BLaER1 treated with 17β-estradiol and CSF1 and Interleukin-3, amounts not matched to agents 10 nM and 100 nM (cell line): ENCODE measurements around the gene KCNMB2.
A peak's percentile ranks its signal among the peaks of the same experiment; 100 is the strongest.

Experiments used
- H3K27ac ChIP-seq, 11 experiments: shearing (Covaris generic); formaldehyde crosslinking; 2 replicates each; pipeline ENCODE4 v1.8.1; 2022
- H3K27me3 ChIP-seq, 11 experiments: shearing (Covaris generic); formaldehyde crosslinking; 2 replicates each; pipeline ENCODE4 v1.8.1; 2022
- H3K36me3 ChIP-seq, 11 experiments: shearing (Covaris generic); formaldehyde crosslinking; 2 replicates each; pipeline ENCODE4 v1.8.1; 2022
- H3K4me1 ChIP-seq, 10 experiments: shearing (Covaris generic); formaldehyde crosslinking; 2 replicates each; pipeline ENCODE4 v1.8.1; 2022
- H3K4me2 ChIP-seq, 11 experiments: shearing (Covaris generic); formaldehyde crosslinking; 2 replicates each; pipeline ENCODE4 v1.8.1; 2022
- H3K4me3 ChIP-seq, 10 experiments: shearing (Covaris generic); formaldehyde crosslinking; 2 replicates each; pipeline ENCODE4 v1.8.1; 2022
- H3K9ac ChIP-seq, 11 experiments: shearing (Covaris generic); formaldehyde crosslinking; 2 replicates each; pipeline ENCODE4 v1.8.1; 2022
- H3K9me3 ChIP-seq, 11 experiments: shearing (Covaris generic); formaldehyde crosslinking; replicated peaks in 1 of 11; 2 replicates each; pipeline ENCODE4 v1.8.1; 2022
- H4K20me1 ChIP-seq, 11 experiments: shearing (Covaris generic); formaldehyde crosslinking; 2 replicates each; pipeline ENCODE4 v1.8.1; 2022
- Cebpa-rat ChIP-seq, 11 experiments: shearing (Covaris generic); IDR thresholded peaks; 2 replicates each; pipeline ENCODE4 v1.8.1; 2022

Gene KCNMB2

DNA sequence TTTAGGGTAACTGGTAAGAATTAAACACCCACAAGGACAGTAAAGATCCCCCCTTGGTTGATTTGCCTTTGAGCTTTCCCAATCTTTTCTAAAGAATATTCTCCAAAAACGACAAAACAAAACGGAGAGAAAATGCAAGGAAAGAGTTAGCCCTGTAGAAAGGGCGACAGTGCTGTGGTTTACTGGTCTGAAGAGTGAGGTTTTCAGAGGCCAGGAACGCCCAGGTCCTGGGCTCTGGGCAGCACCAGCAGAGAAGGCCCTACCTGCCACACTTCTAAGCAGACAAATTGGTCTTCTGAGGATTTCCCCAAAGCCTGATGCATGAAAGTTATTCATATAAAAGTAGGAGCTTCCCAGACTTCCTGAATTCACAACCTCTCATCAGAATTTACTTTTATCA, 119.3 kb downstream of the KCNMB2 start:
- H3K36me3 ChIP-seq = no peaks in the 10 kb centered on the region
- no peaks in the 10 kb centered on the region for H3K27me3 ChIP-seq
- no peaks in the 10 kb centered on the region for H4K20me1 ChIP-seq
- H3K9ac ChIP-seq = no peak overlapping the region
- no peak overlapping the region for H3K27ac ChIP-seq
- peaks cover 0 to 12% (median 0%) of the 10 kb centered on the region in 11 experiments; a peak in 5 of 22 replicates for H3K9me3 ChIP-seq
- H3K4me3 ChIP-seq = no peak overlapping the region
- no peaks in the 10 kb centered on the region for H3K4me1 ChIP-seq
- no peak overlapping the region for H3K4me2 ChIP-seq
- no peak for TF ChIP-seq Cebpa-rat (IDR thresholded peaks at IDR 0.05)

DNA sequence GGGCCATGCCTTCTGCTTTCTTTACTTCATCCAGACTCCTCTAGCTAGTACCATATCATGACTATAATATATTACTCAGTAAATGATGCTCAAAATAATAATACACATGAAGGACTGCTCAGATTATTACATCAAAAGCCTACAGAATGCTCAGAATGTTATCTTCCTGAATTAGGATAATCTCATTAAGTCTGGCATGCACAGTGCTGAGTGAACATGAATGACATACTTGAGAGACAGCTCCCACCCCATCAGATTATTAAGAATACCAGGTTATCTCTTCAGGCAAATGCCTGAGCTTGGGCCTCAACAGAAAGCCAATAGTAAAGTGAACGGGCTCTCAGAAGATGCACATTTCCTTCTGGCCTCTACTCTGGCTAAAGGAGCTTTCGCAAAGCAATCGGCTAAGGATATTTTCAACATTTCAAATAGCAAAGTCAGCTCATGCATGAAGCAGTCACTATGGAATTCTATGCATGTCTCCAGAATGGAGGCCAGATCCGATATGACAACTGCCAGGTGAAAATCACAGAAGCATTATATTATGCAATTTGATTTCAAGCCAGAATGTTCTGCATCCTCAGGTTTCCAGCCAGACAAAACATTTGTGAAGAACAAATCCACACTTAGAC, 122.6 kb downstream of the KCNMB2 start:
- no peak overlapping the region for H3K4me3 ChIP-seq
- H3K27ac ChIP-seq = no peak overlapping the region
- H3K4me2 ChIP-seq = no peak overlapping the region
- no peaks in the 10 kb centered on the region for H3K36me3 ChIP-seq
- no peaks in the 10 kb centered on the region for H3K9me3 ChIP-seq
- H4K20me1 ChIP-seq = no peaks in the 10 kb centered on the region
- TF ChIP-seq Cebpa-rat (IDR thresholded peaks at IDR 0.05) = no peak
- no peak overlapping the region for H3K9ac ChIP-seq
- no peaks in the 10 kb centered on the region for H3K4me1 ChIP-seq
- no peaks in the 10 kb centered on the region for H3K27me3 ChIP-seq

DNA sequence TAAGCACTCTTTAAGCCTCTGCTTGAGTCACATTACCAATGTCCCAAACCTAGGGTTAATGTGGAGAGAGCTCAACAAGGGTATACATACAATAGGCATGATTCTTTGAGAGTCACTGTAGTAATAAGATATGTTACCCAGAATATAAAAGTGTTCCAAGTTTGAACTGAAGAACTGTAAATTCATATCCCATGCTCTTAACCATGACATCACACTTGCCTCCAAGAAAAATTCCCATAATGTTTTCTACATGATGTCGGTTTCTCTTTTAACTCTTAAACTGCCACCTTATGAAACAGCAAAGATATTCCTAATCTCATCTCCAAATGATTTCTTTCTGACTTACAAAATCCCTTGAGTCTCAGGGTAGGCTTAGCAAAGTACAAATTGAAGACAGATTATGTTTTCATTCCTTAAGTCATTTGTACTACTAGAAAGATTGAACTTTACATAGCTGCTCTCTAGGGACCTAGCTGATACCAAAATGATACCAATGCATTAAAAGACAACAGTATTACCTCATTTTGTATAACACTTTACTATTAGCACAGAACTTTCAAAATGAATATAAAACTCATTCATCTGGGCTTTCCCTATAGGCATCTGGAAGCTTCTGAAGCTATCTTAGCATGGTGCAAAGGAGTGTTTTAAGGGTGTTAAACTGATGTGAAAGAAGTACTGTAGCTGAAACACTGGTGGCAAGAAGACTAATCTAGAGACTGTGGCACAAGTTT, 127.1 kb downstream of the KCNMB2 start:
- H4K20me1 ChIP-seq = no peaks in the 10 kb centered on the region
- no peak for TF ChIP-seq Cebpa-rat (IDR thresholded peaks at IDR 0.05)
- H3K4me3 ChIP-seq = no peak overlapping the region
- no peaks in the 10 kb centered on the region for H3K27me3 ChIP-seq
- H3K9me3 ChIP-seq = peaks cover 0 to 6% (median 0%) of the 10 kb centered on the region in 11 experiments; a peak in 1 of 22 replicates
- H3K27ac ChIP-seq = no peak overlapping the region
- H3K9ac ChIP-seq = no peak overlapping the region
- no peak overlapping the region for H3K4me2 ChIP-seq
- H3K4me1 ChIP-seq = peaks cover 0 to 7% (median 4%) of the 10 kb centered on the region in 10 experiments; a peak in 13 of 20 replicates
- no peaks in the 10 kb centered on the region for H3K36me3 ChIP-seq

DNA sequence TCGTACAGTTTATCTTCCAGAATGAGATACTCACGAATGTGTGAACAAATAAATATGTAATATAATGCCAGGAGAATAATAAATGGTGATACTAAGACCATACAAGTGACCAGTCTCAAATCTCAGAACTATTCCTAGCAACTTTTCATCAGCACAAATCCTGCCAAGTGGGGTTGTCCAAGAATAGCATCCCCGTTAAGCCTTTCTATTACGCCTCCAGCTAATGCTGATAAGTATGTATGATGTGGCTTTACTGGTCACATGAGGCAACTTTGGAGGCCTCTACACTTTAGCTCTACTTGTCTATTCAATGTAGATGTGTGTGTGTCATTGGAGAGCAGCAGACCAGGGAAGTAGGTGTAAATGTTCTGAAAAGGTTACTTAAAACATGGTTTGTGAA, 129.5 kb downstream of the KCNMB2 start:
- no peak overlapping the region for H3K4me2 ChIP-seq
- no peaks in the 10 kb centered on the region for H4K20me1 ChIP-seq
- H3K36me3 ChIP-seq = no peaks in the 10 kb centered on the region
- no peak for TF ChIP-seq Cebpa-rat (IDR thresholded peaks at IDR 0.05)
- peaks cover 10 to 31% (median 23%) of the 10 kb centered on the region in 10 experiments; a peak in 19 of 20 replicates for H3K4me1 ChIP-seq
- H3K27ac ChIP-seq = no peak overlapping the region
- H3K9me3 ChIP-seq = peaks cover 0 to 6% (median 0%) of the 10 kb centered on the region in 11 experiments; a peak in 1 of 22 replicates
- no peak overlapping the region for H3K9ac ChIP-seq
- no peaks in the 10 kb centered on the region for H3K27me3 ChIP-seq
- no peak overlapping the region for H3K4me3 ChIP-seq

DNA sequence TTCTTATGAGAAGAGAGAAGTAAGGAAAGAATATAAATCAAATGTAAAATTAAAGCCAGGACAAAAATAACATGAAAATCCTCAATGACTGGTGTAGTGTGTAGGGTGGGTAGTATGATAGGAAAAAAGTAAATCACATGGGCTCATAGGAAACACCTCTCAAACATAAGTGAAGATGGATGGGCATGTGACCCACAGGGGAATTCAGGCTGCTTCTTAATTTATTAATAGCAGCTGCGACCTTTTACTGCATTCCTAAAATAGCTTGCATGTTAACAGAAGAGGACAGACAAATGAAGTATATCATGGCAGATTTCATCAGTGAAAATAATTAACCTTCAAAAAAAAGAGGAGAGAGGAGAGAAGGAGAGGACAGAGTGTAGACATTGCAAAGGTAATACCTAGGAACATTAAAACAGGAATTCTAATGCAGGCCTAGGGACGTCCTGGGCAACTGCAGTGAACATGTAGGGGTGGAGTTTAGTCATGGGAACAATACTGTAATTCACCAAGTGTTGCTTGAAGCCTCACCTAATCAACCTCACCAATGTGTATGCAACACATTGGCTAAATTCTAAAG, 132.9 kb downstream of the KCNMB2 start:
- H3K4me1 ChIP-seq = peaks cover 10 to 41% (median 32%) of the 10 kb centered on the region in 10 experiments; a peak in 19 of 20 replicates
- H3K36me3 ChIP-seq = no peaks in the 10 kb centered on the region
- no peak overlapping the region for H3K9ac ChIP-seq
- H3K4me3 ChIP-seq = no peak overlapping the region
- no peak overlapping the region for H3K27ac ChIP-seq
- H3K9me3 ChIP-seq = peaks cover 0 to 6% (median 0%) of the 10 kb centered on the region in 11 experiments; a peak in 1 of 22 replicates
- no peaks in the 10 kb centered on the region for H4K20me1 ChIP-seq
- H3K4me2 ChIP-seq = peak overlapping the region in 9 of 11 experiments; percentile 11 to 79 (median 71); a peak in 17 of 22 replicates
- H3K27me3 ChIP-seq = no peaks in the 10 kb centered on the region
- TF ChIP-seq Cebpa-rat (IDR thresholded peaks at IDR 0.05) = no peak

DNA sequence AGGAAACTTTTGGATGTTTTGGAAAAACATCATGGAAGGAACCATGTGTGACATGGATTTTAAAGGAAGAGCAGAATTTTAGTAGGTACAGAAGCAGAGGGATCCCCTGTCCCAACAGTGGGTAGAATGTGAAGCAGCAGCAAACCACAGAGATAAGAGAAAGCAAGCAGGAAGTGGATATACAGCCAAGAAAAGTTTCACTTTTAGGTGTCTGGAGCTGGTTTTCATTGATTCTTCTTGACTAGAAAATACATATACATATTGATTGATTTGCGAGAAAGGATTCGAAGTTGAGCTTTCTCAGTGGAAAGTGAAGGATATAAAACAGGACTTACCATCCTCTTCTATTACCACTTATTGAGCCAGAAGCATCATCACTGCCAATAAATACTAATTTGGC, 133.5 kb downstream of the KCNMB2 start:
- H3K4me3 ChIP-seq = no peak overlapping the region
- H3K27me3 ChIP-seq = no peaks in the 10 kb centered on the region
- peaks cover 0 to 6% (median 0%) of the 10 kb centered on the region in 11 experiments; a peak in 1 of 22 replicates for H3K9me3 ChIP-seq
- peaks cover 10 to 41% (median 32%) of the 10 kb centered on the region in 10 experiments; a peak in 19 of 20 replicates for H3K4me1 ChIP-seq
- H3K36me3 ChIP-seq = no peaks in the 10 kb centered on the region
- no peak overlapping the region for H3K9ac ChIP-seq
- TF ChIP-seq Cebpa-rat (IDR thresholded peaks at IDR 0.05) = no peak
- H4K20me1 ChIP-seq = no peaks in the 10 kb centered on the region
- no peak overlapping the region for H3K27ac ChIP-seq
- H3K4me2 ChIP-seq = peak overlapping the region in 9 of 11 experiments; percentile 11 to 79 (median 71); a peak in 17 of 22 replicates

DNA sequence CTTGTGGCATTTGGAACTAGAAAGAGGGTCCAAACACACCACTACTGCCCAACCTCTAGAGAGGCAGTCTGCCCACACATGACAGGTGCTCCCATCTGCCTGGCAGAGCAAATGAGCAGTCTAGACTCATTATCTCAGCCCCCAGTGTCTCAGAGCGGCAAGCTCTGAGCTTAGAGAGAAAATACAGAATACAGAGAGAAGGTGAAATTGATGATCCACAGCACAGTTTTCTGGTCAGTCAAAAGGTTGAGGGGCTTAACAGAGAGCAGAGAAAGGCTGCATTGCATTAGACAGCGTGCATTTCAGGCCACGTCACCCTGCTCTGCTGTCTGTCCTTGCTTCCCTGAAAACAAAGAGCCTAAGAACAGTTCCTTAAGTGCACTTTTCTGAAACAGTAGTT, 135.1 kb downstream of the KCNMB2 start:
- Histone ChIP-seq H4K20me1 (no peaks in the 10 kb centered on the region), H3K27ac (no peak overlapping the region), H3K9ac (no peak overlapping the region), H3K27me3 (no peaks in the 10 kb centered on the region), H3K4me2 (peak overlapping the region in 3 of 11 experiments; percentile 9 to 41 (median 14); a peak in 6 of 22 replicates), H3K36me3 (no peaks in the 10 kb centered on the region), H3K4me3 (no peak overlapping the region), H3K9me3 (peaks cover 0 to 6% (median 0%) of the 10 kb centered on the region in 11 experiments; a peak in 1 of 22 replicates), H3K4me1 (peaks cover 10 to 47% (median 35%) of the 10 kb centered on the region in 10 experiments; a peak in 19 of 20 replicates)
- TF ChIP-seq Cebpa-rat (IDR thresholded peaks at IDR 0.05) = no peak

DNA sequence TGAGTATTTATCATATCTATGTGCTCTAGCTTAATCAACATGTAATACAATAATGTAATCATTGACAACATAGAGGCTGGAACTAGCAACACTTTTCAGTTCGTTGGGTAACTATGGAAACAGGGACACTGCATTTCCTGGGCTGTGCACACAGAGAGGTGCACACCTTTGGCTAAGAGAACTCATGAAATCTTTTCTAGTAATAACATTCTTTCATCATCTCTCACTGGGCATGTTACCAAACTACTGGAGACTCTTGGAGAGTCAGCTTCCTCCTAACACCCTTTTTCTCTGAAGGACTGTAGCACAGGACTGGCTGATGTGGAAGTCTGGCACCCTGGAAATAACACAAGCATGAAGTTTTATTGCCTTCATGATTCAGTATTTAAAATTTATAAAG, 135.6 kb downstream of the KCNMB2 start:
- Histone ChIP-seq H3K27ac (no peak overlapping the region), H3K4me1 (peaks cover 10 to 52% (median 39%) of the 10 kb centered on the region in 10 experiments; a peak in 19 of 20 replicates)
- TF ChIP-seq Cebpa-rat (IDR thresholded peaks at IDR 0.05) = no peak

DNA sequence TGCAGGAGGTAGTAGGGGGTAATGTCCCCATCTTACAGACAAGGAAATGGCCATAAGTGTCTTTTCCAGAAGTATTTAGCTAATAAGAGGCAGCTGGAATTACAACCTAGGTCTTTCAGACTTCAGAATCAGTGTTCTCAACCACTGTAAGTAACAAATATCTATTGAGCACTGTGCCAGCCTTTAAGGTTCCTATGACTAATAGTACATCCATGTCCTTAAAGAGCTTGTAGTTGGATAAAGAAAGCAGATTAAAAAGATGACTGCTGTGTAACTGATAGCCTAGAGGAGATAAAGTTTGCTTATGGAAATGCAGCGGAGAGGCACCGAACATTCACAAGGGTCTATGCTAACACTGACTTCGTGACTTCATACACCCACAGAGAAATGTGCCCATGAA, 136.0 kb downstream of the KCNMB2 start:
- Histone ChIP-seq H3K36me3 (no peaks in the 10 kb centered on the region), H3K4me2 (no peak overlapping the region; a peak in 1 of 22 replicates), H3K9ac (no peak overlapping the region), H3K9me3 (peaks cover 0 to 5% (median 0%) of the 10 kb centered on the region in 11 experiments; a peak in 1 of 22 replicates), H4K20me1 (no peaks in the 10 kb centered on the region), H3K27me3 (no peaks in the 10 kb centered on the region), H3K4me3 (no peak overlapping the region), H3K4me1 (peaks cover 10 to 56% (median 44%) of the 10 kb centered on the region in 10 experiments; a peak in 19 of 20 replicates), H3K27ac (no peak overlapping the region)
- no peak for TF ChIP-seq Cebpa-rat (IDR thresholded peaks at IDR 0.05)

More for the DNA sequence above, 135.6 kb downstream of the KCNMB2 start:
- H3K9me3 ChIP-seq = peaks cover 0 to 6% (median 0%) of the 10 kb centered on the region in 11 experiments; a peak in 1 of 22 replicates
- H3K4me2 ChIP-seq = peak overlapping the region in 3 of 11 experiments; percentile 10 to 41 (median 14); a peak in 4 of 22 replicates
- H3K36me3 ChIP-seq = no peaks in the 10 kb centered on the region
- no peaks in the 10 kb centered on the region for H3K27me3 ChIP-seq
- no peak overlapping the region for H3K4me3 ChIP-seq
- H3K9ac ChIP-seq = no peak overlapping the region
- H4K20me1 ChIP-seq = no peaks in the 10 kb centered on the region
